ENCODE data around the gene ERG.

The ERG gene

GRCh38 chr21:38443110-38443509, 55.2 kb downstream of the ERG start:
- Histone ChIP-seq H3K9me3 (ENCODE audit: control insufficient read depth in 1 of 2, low read length in 2 of 2) (no peaks in the 10 kb centered on the region), H3K4me3 (ENCODE audit: low read depth in 1 of 2, low read length in 2 of 2) (no peak overlapping the region), H3K9ac (ENCODE audit: low read depth in 1 of 2, low read length in 2 of 2) (no peak overlapping the region), H3K4me1 (ENCODE audit: control insufficient read depth in 1 of 2, insufficient read depth in 2 of 2, low read length in 2 of 2) (no peaks in the 10 kb centered on the region), H3K36me3 (ENCODE audit: control insufficient read depth in 1 of 2, insufficient read depth in 2 of 2, low read length in 2 of 2) (no peaks in the 10 kb centered on the region), H3K27ac (ENCODE audit: low read depth, low read length) (no peak overlapping the region), H3K27me3 (ENCODE audit: control insufficient read depth in 1 of 2, insufficient read depth in 2 of 2, low read length in 2 of 2) (no peaks in the 10 kb centered on the region)

- Histone ChIP-seq H3K27me3 (ENCODE audit: control insufficient read depth in 1 of 2, insufficient read depth in 2 of 2, low read length in 2 of 2) (no peaks in the 10 kb centered on the region), H3K4me3 (ENCODE audit: low read depth in 1 of 2, low read length in 2 of 2) (no peak overlapping the region), H3K9ac (ENCODE audit: low read depth in 1 of 2, low read length in 2 of 2) (no peak overlapping the region), H3K9me3 (ENCODE audit: control insufficient read depth in 1 of 2, low read length in 2 of 2) (no peaks in the 10 kb centered on the region), H3K27ac (ENCODE audit: low read depth, low read length) (no peak overlapping the region), H3K36me3 (ENCODE audit: control insufficient read depth in 1 of 2, insufficient read depth in 2 of 2, low read length in 2 of 2) (no peaks in the 10 kb centered on the region), H3K4me1 (ENCODE audit: control insufficient read depth in 1 of 2, insufficient read depth in 2 of 2, low read length in 2 of 2) (no peaks in the 10 kb centered on the region)
These were observed 57.1 kb downstream of the ERG start for GRCh38 chr21:38441153-38441552.

- H3K4me3 ChIP-seq (ENCODE audit: low read depth in 1 of 2, low read length in 2 of 2): no peak overlapping the region
- H3K36me3 ChIP-seq (ENCODE audit: control insufficient read depth in 1 of 2, insufficient read depth in 2 of 2, low read length in 2 of 2): no peaks in the 10 kb centered on the region
- no peaks in the 10 kb centered on the region for H3K27me3 ChIP-seq (ENCODE audit: control insufficient read depth in 1 of 2, insufficient read depth in 2 of 2, low read length in 2 of 2)
- no peaks in the 10 kb centered on the region for H3K4me1 ChIP-seq (ENCODE audit: control insufficient read depth in 1 of 2, insufficient read depth in 2 of 2, low read length in 2 of 2)
- H3K9ac ChIP-seq (ENCODE audit: low read depth in 1 of 2, low read length in 2 of 2): no peak overlapping the region
- H3K27ac ChIP-seq (ENCODE audit: low read depth, low read length): no peak overlapping the region
- H3K9me3 ChIP-seq (ENCODE audit: control insufficient read depth in 1 of 2, low read length in 2 of 2): no peaks in the 10 kb centered on the region
These were observed 57.5 kb downstream of the ERG start for GRCh38 chr21:38440746-38441145.

GRCh38 chr21:38439957-38440356, 58.3 kb downstream of the ERG start:
- Histone ChIP-seq H3K9ac (ENCODE audit: low read depth in 1 of 2, low read length in 2 of 2) (no peak overlapping the region), H3K36me3 (ENCODE audit: control insufficient read depth in 1 of 2, insufficient read depth in 2 of 2, low read length in 2 of 2) (no peaks in the 10 kb centered on the region), H3K27me3 (ENCODE audit: control insufficient read depth in 1 of 2, insufficient read depth in 2 of 2, low read length in 2 of 2) (no peaks in the 10 kb centered on the region), H3K9me3 (ENCODE audit: control insufficient read depth in 1 of 2, low read length in 2 of 2) (no peaks in the 10 kb centered on the region), H3K4me1 (ENCODE audit: control insufficient read depth in 1 of 2, insufficient read depth in 2 of 2, low read length in 2 of 2) (no peaks in the 10 kb centered on the region), H3K4me3 (ENCODE audit: low read depth in 1 of 2, low read length in 2 of 2) (no peak overlapping the region), H3K27ac (ENCODE audit: low read depth, low read length) (no peak overlapping the region)

GRCh38 chr21:38439426-38439825, 58.9 kb downstream of the ERG start:
- no peak overlapping the region for H3K9ac ChIP-seq (ENCODE audit: low read depth in 1 of 2, low read length in 2 of 2)
- no peak overlapping the region for H3K4me3 ChIP-seq (ENCODE audit: low read depth in 1 of 2, low read length in 2 of 2)
- no peak overlapping the region for H3K27ac ChIP-seq (ENCODE audit: low read depth, low read length)
- H3K27me3 ChIP-seq (ENCODE audit: control insufficient read depth in 1 of 2, insufficient read depth in 2 of 2, low read length in 2 of 2): no peaks in the 10 kb centered on the region
- H3K4me1 ChIP-seq (ENCODE audit: control insufficient read depth in 1 of 2, insufficient read depth in 2 of 2, low read length in 2 of 2): no peaks in the 10 kb centered on the region
- H3K36me3 ChIP-seq (ENCODE audit: control insufficient read depth in 1 of 2, insufficient read depth in 2 of 2, low read length in 2 of 2): no peaks in the 10 kb centered on the region
- no peaks in the 10 kb centered on the region for H3K9me3 ChIP-seq (ENCODE audit: control insufficient read depth in 1 of 2, low read length in 2 of 2)

GRCh38 chr21:38438462-38438893, 59.8 kb downstream of the ERG start:
- Histone ChIP-seq H3K4me3 (ENCODE audit: low read depth in 1 of 2, low read length in 2 of 2) (no peak overlapping the region), H3K27me3 (ENCODE audit: control insufficient read depth in 1 of 2, insufficient read depth in 2 of 2, low read length in 2 of 2) (no peaks in the 10 kb centered on the region), H3K9me3 (ENCODE audit: control insufficient read depth in 1 of 2, low read length in 2 of 2) (no peaks in the 10 kb centered on the region), H3K9ac (ENCODE audit: low read depth in 1 of 2, low read length in 2 of 2) (no peak overlapping the region), H3K36me3 (ENCODE audit: control insufficient read depth in 1 of 2, insufficient read depth in 2 of 2, low read length in 2 of 2) (no peaks in the 10 kb centered on the region), H3K4me1 (ENCODE audit: control insufficient read depth in 1 of 2, insufficient read depth in 2 of 2, low read length in 2 of 2) (no peaks in the 10 kb centered on the region), H3K27ac (ENCODE audit: low read depth, low read length) (no peak overlapping the region)

- H3K9me3 ChIP-seq (ENCODE audit: control insufficient read depth in 1 of 2, low read length in 2 of 2): no peaks in the 10 kb centered on the region
- no peaks in the 10 kb centered on the region for H3K36me3 ChIP-seq (ENCODE audit: control insufficient read depth in 1 of 2, insufficient read depth in 2 of 2, low read length in 2 of 2)
- H3K4me1 ChIP-seq (ENCODE audit: control insufficient read depth in 1 of 2, insufficient read depth in 2 of 2, low read length in 2 of 2): no peaks in the 10 kb centered on the region
- no peak overlapping the region for H3K4me3 ChIP-seq (ENCODE audit: low read depth in 1 of 2, low read length in 2 of 2)
- H3K9ac ChIP-seq (ENCODE audit: low read depth in 1 of 2, low read length in 2 of 2): no peak overlapping the region
- H3K27ac ChIP-seq (ENCODE audit: low read depth, low read length): no peak overlapping the region
- H3K27me3 ChIP-seq (ENCODE audit: control insufficient read depth in 1 of 2, insufficient read depth in 2 of 2, low read length in 2 of 2): no peaks in the 10 kb centered on the region
These were observed 61.9 kb downstream of the ERG start for GRCh38 chr21:38436341-38436740.

GRCh38 chr21:38434913-38435533, 63.3 kb downstream of the ERG start:
- Histone ChIP-seq H3K9me3 (ENCODE audit: control insufficient read depth in 1 of 2, low read length in 2 of 2) (no peaks in the 10 kb centered on the region), H3K27me3 (ENCODE audit: control insufficient read depth in 1 of 2, insufficient read depth in 2 of 2, low read length in 2 of 2) (no peaks in the 10 kb centered on the region), H3K27ac (ENCODE audit: low read depth, low read length) (no peak overlapping the region), H3K4me3 (ENCODE audit: low read depth in 1 of 2, low read length in 2 of 2) (no peak overlapping the region), H3K9ac (ENCODE audit: low read depth in 1 of 2, low read length in 2 of 2) (no peak overlapping the region), H3K36me3 (ENCODE audit: control insufficient read depth in 1 of 2, insufficient read depth in 2 of 2, low read length in 2 of 2) (no peaks in the 10 kb centered on the region), H3K4me1 (ENCODE audit: control insufficient read depth in 1 of 2, insufficient read depth in 2 of 2, low read length in 2 of 2) (no peaks in the 10 kb centered on the region)

- H3K36me3 ChIP-seq (ENCODE audit: control insufficient read depth in 1 of 2, insufficient read depth in 2 of 2, low read length in 2 of 2): no peaks in the 10 kb centered on the region
- H3K4me1 ChIP-seq (ENCODE audit: control insufficient read depth in 1 of 2, insufficient read depth in 2 of 2, low read length in 2 of 2): no peaks in the 10 kb centered on the region
- no peak overlapping the region for H3K4me3 ChIP-seq (ENCODE audit: low read depth in 1 of 2, low read length in 2 of 2)
- no peak overlapping the region for H3K9ac ChIP-seq (ENCODE audit: low read depth in 1 of 2, low read length in 2 of 2)
- H3K9me3 ChIP-seq (ENCODE audit: control insufficient read depth in 1 of 2, low read length in 2 of 2): no peaks in the 10 kb centered on the region
- H3K27ac ChIP-seq (ENCODE audit: low read depth, low read length): no peak overlapping the region
- H3K27me3 ChIP-seq (ENCODE audit: control insufficient read depth in 1 of 2, insufficient read depth in 2 of 2, low read length in 2 of 2): no peaks in the 10 kb centered on the region
These were observed 64.8 kb downstream of the ERG start for GRCh38 chr21:38433471-38433870.

- no peak overlapping the region for H3K4me3 ChIP-seq (ENCODE audit: low read depth in 1 of 2, low read length in 2 of 2)
- no peak overlapping the region for H3K9ac ChIP-seq (ENCODE audit: low read depth in 1 of 2, low read length in 2 of 2)
- H3K36me3 ChIP-seq (ENCODE audit: control insufficient read depth in 1 of 2, insufficient read depth in 2 of 2, low read length in 2 of 2): no peaks in the 10 kb centered on the region
- H3K4me1 ChIP-seq (ENCODE audit: control insufficient read depth in 1 of 2, insufficient read depth in 2 of 2, low read length in 2 of 2): no peaks in the 10 kb centered on the region
- H3K27me3 ChIP-seq (ENCODE audit: control insufficient read depth in 1 of 2, insufficient read depth in 2 of 2, low read length in 2 of 2): no peaks in the 10 kb centered on the region
- no peaks in the 10 kb centered on the region for H3K9me3 ChIP-seq (ENCODE audit: control insufficient read depth in 1 of 2, low read length in 2 of 2)
- no peak overlapping the region for H3K27ac ChIP-seq (ENCODE audit: low read depth, low read length)
These were observed 67.8 kb downstream of the ERG start for GRCh38 chr21:38430401-38430984.
